Sigmoid colon (tissue), 7 donors: ENCODE data around the gene MLF2. TPM values are rescaled to one million over a fixed set of nuclear protein-coding genes. Genes with fewer than 3 reads are reported as not detected.

ENCODE experiments used
- DNase-seq: peaks from one replicate; pipeline ENCODE4 v3.0.0-alpha.2; 2019
- H3K27ac ChIP-seq, 4 donors: fragments of 200-600 bp; sonication (generic); one replicate each; pipeline ENCODE4 v1.5.1; 2016 to 2019; ENCODE audit warnings: mild to moderate bottlenecking in 1 of 4
- H3K27me3 ChIP-seq, 3 donors: fragments of 200-600 bp; sonication (generic); one replicate each; pipeline ENCODE4 v1.5.1; 2019; ENCODE audit warnings: mild to moderate bottlenecking in 1 of 3
- H3K36me3 ChIP-seq, 4 donors: fragments of 200-600 bp; sonication (generic); one replicate each; pipeline ENCODE4 v1.5.1; 2016 to 2019
- H3K4me1 ChIP-seq, 4 donors: fragments of 200-600 bp; sonication (generic); one replicate each; pipeline ENCODE4 v1.5.1; 2017 to 2019
- H3K4me3 ChIP-seq, 4 donors: fragments of 200-600 bp; sonication (generic); one replicate each; pipeline ENCODE4 v1.5.1; 2017 to 2019; ENCODE audit warnings: mild to moderate bottlenecking in 2 of 4, moderate library complexity in 1 of 4
- H3K9me3 ChIP-seq, 4 donors: fragments of 200-600 bp in 3 of 4; sonication (generic) in 3 of 4; one replicate each; pipeline versions ENCODE4 v1.5.1 to v1.6.1; 2013 to 2019
- CTCF ChIP-seq, 4 experiments: fragments of 450-650 bp in 3 of 4; fragments of 200-600 bp in 1 of 4; IDR thresholded peaks; one replicate each; pipeline ENCODE4 v1.5.1; 2016 to 2019; ENCODE audit warnings: antibody characterized with exemption in 4 of 4, mild to moderate bottlenecking in 3 of 4, moderate library complexity in 2 of 4
- EP300 ChIP-seq, 4 donors: sonication (generic); formaldehyde crosslinking; IDR thresholded peaks; one replicate each; pipeline ENCODE4 v1.6.1; 2017; ENCODE audit warnings: antibody characterized with exemption in 4 of 4
- POLR2A ChIP-seq, 2 donors: fragments of 450-650 bp; IDR thresholded peaks; one replicate each; pipeline ENCODE4 v1.6.1; 2016; ENCODE audit warnings: antibody characterized with exemption in 2 of 2, mild to moderate bottlenecking in 2 of 2, moderate library complexity in 2 of 2
- POLR2AphosphoS5 ChIP-seq, 4 donors: sonication (generic); formaldehyde crosslinking; IDR thresholded peaks; one replicate each; pipeline ENCODE4 v1.6.1; 2017; ENCODE audit warnings: antibody characterized with exemption in 4 of 4
- WGBS, 2 donors: extraction: QIAGEN DNeasy Blood & Tissue Kit; methylation state at CpG; one replicate each; pipeline ENCODE4 v1.1.7; 2013; 5-methylcytosine and 5-hydroxymethylcytosine counted together
- intact Hi-C: fragments of 100-400 bp; cut with DNase I; formaldehyde crosslinking; loops from one replicate; pipeline ENCODE4 v1.15.1; 2023
- polyA plus RNA-seq, 3 donors: library from polyadenylated mRNA; stranded (reverse); fragments of 200-250 nt; gene quantifications; one replicate each; pipeline ENCODE4 v1.2.3, GENCODE V29; 2013
- total RNA-seq, 4 donors: library from RNA; depleted of rRNA; stranded (reverse); fragments of >200 nt; gene quantifications; one replicate each; pipeline ENCODE4 v1.1.0, GENCODE V29; 2016
- donor health status: healthy with polysubstance abuse.
- donor health status: Bipolar disorder and iron deficiency.
- donor health status: healthy.

MLF2 gene
- total and polyA plus RNA-seq, 7 donors = 148 to 220 (median 159) TPM

DNA sequence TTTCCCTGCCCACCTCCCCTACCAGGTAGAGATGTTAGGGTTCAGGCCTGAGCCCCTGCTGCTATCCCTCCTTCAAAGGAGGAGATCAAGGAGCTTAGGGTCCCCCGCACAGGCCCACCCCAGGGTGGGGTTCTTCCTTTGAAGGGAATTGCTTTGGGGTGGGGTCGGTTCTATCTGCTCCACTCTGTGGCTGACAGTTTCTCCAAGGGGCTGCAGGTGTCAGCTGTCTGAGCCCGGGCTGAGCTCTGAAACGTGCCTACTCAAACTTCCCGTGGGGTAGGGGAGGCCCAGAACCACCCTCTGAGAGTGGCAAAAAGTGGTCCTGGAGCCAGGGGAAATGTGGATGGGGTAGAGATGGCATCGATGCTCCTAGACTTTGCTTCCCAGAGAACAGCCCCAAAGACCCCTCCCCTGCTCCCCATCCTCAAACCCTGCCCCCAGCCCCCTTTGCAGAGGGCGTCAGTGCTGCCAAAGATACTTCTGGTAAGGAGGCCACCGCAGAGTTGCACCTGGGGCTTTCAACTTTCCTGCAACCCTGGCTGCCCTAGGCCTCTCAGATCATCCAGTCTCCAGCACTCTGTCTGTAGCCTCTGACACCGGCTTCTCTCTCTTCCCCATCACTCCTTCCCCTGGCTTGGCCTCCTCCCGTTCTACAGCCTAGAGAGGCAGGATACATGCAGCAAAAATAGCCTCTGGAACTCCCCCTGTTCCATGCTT lies 30.1 kb upstream of the MLF2 start:
- WGBS, 2 donors = 60 to 83% methylated on average over 10 of the region's 10 CpGs
- Histone ChIP-seq H3K4me1 (peaks cover 0 to 13% (median 12%) of the 10 kb centered on the region in 4 donors), H3K9me3 (no peaks in the 10 kb centered on the region), H3K27ac (no peak overlapping the region), H3K27me3 (no peaks in the 10 kb centered on the region), H3K4me3 (no peak overlapping the region), H3K36me3 (no peaks in the 10 kb centered on the region)
- no peak for TF ChIP-seq CTCF (IDR thresholded peaks at IDR 0.05)
- TF ChIP-seq POLR2AphosphoS5 (IDR thresholded peaks at IDR 0.05) = no peak
- no peak for TF ChIP-seq POLR2A (IDR thresholded peaks at IDR 0.05)
- TF ChIP-seq EP300 (IDR thresholded peaks at IDR 0.05) = no peak
- intact Hi-C loops = no loop called here
- no peak for DNase-seq

- intact Hi-C loops = no loop called here
- H3K4me3 ChIP-seq = no peak overlapping the region
- H3K36me3 ChIP-seq = no peaks in the 10 kb centered on the region
- TF ChIP-seq CTCF (IDR thresholded peaks at IDR 0.05) = no peak
- no peak for TF ChIP-seq POLR2AphosphoS5 (IDR thresholded peaks at IDR 0.05)
- TF ChIP-seq EP300 (IDR thresholded peaks at IDR 0.05) = no peak
- TF ChIP-seq POLR2A (IDR thresholded peaks at IDR 0.05) = no peak
- no peak overlapping the region for H3K27ac ChIP-seq
- DNase-seq = no peak
- H3K9me3 ChIP-seq = no peaks in the 10 kb centered on the region
- peaks cover 0 to 22% (median 19%) of the 10 kb centered on the region in 4 donors for H3K4me1 ChIP-seq
- WGBS, 2 donors = 78 to 84% methylated on average over 6 of the region's 6 CpGs
- H3K27me3 ChIP-seq = no peaks in the 10 kb centered on the region
These were observed 29.2 kb upstream of the MLF2 start for GRCh38 chr12:6782119-6782518.

DNA sequence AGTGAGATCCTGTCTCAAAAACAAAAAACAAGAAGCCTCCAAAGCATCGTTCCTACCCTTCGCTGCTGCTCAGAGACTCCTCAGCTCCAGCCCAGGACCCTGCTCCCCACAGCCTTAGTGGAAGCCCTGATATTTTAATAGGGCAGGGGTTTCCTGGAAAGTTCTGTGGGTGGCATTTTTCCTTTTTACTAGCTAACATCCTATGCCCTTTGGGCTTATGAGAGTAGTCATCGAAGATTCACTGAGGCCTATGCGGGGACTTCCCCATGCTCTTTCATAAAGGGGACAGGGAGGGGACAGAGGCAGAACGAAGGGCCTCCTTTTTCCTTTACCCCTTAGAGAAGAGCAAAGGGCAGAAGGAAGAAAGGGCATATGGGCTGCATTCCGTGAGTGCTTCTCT lies 27.6 kb upstream of the MLF2 start:
- no peak for DNase-seq
- no peak overlapping the region for H3K27ac ChIP-seq
- TF ChIP-seq POLR2AphosphoS5 (IDR thresholded peaks at IDR 0.05) = no peak
- TF ChIP-seq EP300 (IDR thresholded peaks at IDR 0.05) = no peak
- no peak for TF ChIP-seq POLR2A (IDR thresholded peaks at IDR 0.05)
- no peak for TF ChIP-seq CTCF (IDR thresholded peaks at IDR 0.05)
- WGBS, 2 donors = 73 to 90% methylated on average over 6 of the region's 6 CpGs
- H3K27me3 ChIP-seq = no peaks in the 10 kb centered on the region
- intact Hi-C loops = no loop called here
- H3K36me3 ChIP-seq = no peaks in the 10 kb centered on the region
- no peak overlapping the region for H3K4me3 ChIP-seq
- no peaks in the 10 kb centered on the region for H3K9me3 ChIP-seq
- peaks cover 0 to 22% (median 19%) of the 10 kb centered on the region in 4 donors for H3K4me1 ChIP-seq

- no peaks in the 10 kb centered on the region for H3K36me3 ChIP-seq
- no peak for TF ChIP-seq POLR2AphosphoS5 (IDR thresholded peaks at IDR 0.05)
- no peak for TF ChIP-seq POLR2A (IDR thresholded peaks at IDR 0.05)
- TF ChIP-seq CTCF (IDR thresholded peaks at IDR 0.05) = no peak
- TF ChIP-seq EP300 (IDR thresholded peaks at IDR 0.05) = no peak
- H3K4me1 ChIP-seq = peaks cover 0 to 22% (median 19%) of the 10 kb centered on the region in 4 donors
- H3K4me3 ChIP-seq = no peak overlapping the region
- H3K9me3 ChIP-seq = no peaks in the 10 kb centered on the region
- intact Hi-C loops = loop anchor here (1.0 to 5.0 kb wide), 5 partner anchors 27 to 165 kb away; partner anchors contain the start of genes MLF2 and ZNF384
- no peaks in the 10 kb centered on the region for H3K27me3 ChIP-seq
- H3K27ac ChIP-seq = peak overlapping the region; percentile 84 to 89 (median 88)
- WGBS, 2 donors = 58 to 80% methylated on average over 6 of the region's 6 CpGs
- DNase-seq = no peak
These were observed 26.9 kb upstream of the MLF2 start for GRCh38 chr12:6779708-6780432.
